VCaP (cell line): ENCODE results near the gene CCL23.

Source experiments
- H3K27ac ChIP-seq: fragments of 450-650 bp; 2 replicates; pipeline ENCODE4 v1.5.1; 2017
- TF ChIP-seq, protein P1 (sequence below): fragments of 450-650 bp; conservative IDR thresholded peaks from 2 replicates; pipeline ENCODE4 v1.5.1; 2017; ENCODE audit warnings: mild to moderate bottlenecking, moderate library complexity

The CCL23 gene, protein sequence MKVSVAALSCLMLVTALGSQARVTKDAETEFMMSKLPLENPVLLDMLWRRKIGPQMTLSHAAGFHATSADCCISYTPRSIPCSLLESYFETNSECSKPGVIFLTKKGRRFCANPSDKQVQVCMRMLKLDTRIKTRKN

DNA sequence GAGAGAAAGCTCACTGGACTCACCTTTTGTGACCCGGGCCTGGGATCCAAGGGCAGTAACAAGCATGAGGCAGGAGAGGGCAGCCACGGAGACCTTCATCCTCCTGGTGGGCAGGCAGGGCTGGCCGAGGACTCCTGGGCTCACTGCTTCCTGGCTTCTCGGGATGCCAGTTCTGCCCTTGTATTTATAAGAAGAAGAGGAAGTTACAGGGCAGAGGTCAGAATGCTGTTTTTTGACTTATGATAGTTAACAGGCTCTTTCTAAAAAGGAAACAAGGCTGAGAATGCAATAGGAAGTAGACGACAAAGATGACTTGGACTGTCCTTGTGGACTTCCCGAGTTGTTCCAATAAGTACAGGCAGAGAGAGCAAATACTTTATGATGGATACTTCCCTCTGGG lies at the start of gene CCL23:
TSS of gene CCL23 (minus strand) at position 174 of the 400 bp plus-strand sequence. CDS start at position 99, 75 bp downstream.
- no peak within 1 kb of the TSS for H3K27ac ChIP-seq
- TF ChIP-seq, protein P1, sequence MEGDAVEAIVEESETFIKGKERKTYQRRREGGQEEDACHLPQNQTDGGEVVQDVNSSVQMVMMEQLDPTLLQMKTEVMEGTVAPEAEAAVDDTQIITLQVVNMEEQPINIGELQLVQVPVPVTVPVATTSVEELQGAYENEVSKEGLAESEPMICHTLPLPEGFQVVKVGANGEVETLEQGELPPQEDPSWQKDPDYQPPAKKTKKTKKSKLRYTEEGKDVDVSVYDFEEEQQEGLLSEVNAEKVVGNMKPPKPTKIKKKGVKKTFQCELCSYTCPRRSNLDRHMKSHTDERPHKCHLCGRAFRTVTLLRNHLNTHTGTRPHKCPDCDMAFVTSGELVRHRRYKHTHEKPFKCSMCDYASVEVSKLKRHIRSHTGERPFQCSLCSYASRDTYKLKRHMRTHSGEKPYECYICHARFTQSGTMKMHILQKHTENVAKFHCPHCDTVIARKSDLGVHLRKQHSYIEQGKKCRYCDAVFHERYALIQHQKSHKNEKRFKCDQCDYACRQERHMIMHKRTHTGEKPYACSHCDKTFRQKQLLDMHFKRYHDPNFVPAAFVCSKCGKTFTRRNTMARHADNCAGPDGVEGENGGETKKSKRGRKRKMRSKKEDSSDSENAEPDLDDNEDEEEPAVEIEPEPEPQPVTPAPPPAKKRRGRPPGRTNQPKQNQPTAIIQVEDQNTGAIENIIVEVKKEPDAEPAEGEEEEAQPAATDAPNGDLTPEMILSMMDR = no peak

DNA sequence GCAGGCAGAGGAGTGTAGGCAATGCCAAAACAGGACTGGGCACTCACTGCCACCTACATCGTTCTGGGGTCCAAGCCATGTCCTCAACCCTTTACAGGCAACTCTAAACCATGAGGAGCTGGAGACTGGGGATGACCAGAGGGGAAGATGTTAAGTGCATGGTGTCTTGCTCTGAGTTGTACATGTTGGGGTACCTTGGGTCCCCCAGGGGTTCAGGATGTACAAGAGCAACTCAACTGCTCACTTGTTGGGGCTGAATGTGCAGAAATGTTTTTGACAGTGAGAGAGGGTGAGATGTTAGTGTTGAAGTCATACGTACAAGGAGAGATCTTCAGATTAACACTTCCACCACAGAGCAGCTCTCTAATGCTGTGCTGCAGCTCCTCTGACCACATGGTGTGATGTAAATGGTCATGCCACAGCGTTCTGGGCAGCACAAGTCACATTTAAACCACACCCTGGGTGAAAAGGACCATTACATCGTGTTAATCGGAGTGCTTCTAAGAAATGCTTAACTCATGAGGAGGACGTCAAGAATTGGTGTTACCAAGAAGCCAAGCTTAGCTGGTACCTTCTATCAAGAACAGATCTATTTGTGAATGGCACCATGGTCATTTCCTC lies 48.7 kb upstream of the CCL23 start:
- TF ChIP-seq, protein P1 = no peak

DNA sequence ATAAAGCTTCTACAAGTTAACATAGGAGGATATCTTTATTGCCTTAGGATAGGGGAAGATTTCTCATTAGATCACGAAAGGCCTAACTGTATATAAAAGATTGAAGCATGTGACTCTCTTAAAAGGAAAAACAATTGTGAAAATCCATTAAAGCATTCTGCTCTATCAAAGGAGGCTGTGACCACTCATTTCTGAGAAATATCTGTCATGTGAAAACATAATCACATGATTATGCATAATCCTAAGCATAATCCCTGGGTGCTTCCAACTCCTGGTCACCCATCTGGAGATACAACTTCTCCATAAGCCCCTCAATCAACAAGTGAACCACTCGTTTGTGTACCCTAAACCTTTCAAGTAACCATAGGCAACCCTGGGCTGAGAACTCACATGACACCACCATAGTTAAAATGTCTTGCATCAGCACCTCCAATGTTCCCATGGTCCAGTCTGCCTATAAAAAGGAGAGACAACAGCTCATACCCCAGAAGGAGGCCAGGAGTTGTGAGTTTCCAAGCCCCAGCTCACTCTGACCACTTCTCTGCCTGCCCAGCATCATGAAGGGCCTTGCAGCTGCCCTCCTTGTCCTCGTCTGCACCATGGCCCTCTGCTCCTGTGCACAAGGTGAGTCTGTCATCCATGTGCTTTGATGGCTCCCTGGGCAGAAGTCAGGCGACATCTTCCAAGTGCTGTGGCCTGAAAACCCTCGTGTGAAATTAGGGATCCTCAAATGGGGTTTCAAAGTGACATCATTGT lies 46.2 kb upstream of the CCL23 start, which contains the start of gene CCL18:
TSS of gene CCL18 (plus strand) at position 487 of the 756 bp plus-strand sequence. CDS start at position 558, 71 bp downstream.
- no peak within 1 kb of the TSS for H3K27ac ChIP-seq
- TF ChIP-seq, protein P1 = no peak

More for the DNA sequence above, 48.7 kb upstream of the CCL23 start:
- H3K27ac ChIP-seq = no peak overlapping the region

DNA sequence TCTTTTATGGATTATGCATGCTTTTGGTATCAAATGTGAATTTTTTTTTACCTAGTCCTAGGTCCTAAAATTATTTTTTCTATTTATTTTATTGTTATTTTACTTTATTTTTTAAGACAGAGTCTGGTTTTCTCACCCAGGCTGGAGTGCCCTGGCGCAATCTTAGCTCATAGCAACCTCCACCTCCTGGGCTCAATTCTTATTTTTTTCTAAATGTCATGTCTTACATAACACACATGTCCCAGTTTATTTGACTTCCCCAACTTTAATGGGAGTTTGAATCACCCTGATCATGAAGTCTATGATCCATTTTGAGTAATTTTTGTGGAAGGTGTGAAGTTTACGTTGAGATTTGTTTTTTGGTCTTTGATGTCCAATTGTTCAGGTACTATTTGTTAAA lies 43.0 kb upstream of the CCL23 start:
- TF ChIP-seq, protein P1 = no peak
- H3K27ac ChIP-seq = no peak overlapping the region

DNA sequence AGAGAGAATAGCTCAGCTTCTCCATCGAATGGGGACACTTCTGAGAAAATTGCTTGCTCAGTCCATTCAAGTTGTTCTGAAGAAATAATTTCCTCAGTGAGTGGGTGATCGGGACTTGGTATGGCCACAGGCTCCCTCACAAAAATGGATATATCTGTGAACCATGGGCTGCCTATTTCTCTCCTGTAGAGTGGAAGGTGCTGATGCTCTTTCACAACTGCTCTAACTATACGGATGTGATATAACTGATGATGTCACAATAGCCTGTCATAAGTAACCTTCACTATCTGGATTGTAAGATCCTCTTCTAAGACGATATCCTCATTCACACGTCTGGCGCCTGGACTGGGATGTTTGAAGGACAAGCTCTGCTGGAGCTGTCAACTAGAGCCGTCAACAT lies 41.6 kb upstream of the CCL23 start:
- TF ChIP-seq, protein P1 = no peak

DNA sequence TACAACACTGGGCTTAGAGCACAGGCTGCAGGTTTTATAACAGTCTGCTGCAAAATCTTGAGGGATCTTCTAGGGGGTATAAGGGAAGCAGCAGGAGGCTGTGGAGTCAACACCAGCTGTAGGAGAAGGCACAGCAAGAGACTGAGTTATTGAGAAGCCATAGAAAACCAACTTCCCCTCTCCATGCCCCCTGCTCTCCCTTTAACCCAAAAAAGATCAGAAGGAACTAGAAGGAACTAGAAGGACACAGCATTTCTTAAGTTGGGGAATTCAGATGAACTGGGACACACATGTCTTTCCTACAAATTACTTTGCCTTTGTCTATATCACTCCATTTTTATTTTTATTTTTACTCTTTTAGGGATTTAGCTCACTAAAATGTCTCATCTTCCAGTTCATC lies 40.1 kb upstream of the CCL23 start:
- TF ChIP-seq, protein P1 = no peak
- no peak overlapping the region for H3K27ac ChIP-seq

More for the DNA sequence above, 41.6 kb upstream of the CCL23 start:
- no peak overlapping the region for H3K27ac ChIP-seq

DNA sequence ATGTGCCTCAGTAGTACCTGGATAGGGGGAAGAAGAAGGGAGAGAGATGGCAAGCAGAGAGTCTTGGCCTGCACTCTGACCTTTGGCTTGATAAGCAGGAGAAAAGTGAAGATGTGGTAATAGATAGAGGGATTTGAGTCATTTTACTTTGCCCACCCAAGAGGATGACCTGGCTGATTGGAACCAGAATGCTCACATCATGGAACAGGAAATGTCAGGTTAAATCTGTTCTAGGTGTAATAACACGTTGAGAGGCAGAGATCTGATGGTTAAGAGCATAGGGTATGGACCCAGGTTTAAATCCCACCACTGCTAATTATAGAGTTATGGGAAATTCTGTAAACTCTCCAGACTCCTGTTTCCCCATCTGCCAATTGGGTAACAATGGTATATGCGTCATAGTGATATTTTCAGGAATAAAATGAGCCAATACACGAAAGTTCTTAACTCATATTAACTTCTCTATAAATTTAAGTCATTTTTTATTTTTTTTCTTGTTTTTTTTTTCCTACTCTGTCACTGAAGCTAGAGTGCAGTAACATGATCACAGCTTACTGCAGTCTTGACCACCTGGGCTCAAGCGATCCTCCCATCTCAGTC lies 38.2 kb upstream of the CCL23 start:
- TF ChIP-seq, protein P1 = no peak
- H3K27ac ChIP-seq = no peak overlapping the region
